ENCODE data around the gene TSHZ1. TPM values are rescaled to one million over a fixed set of nuclear protein-coding genes. Genes with fewer than 3 reads are reported as not detected.
A peak's percentile ranks its signal among the peaks of the same experiment; 100 is the strongest.

The TSHZ1 gene
- total RNA-seq, 1 experiment from 2014 or later: 5.6 TPM

DNA sequence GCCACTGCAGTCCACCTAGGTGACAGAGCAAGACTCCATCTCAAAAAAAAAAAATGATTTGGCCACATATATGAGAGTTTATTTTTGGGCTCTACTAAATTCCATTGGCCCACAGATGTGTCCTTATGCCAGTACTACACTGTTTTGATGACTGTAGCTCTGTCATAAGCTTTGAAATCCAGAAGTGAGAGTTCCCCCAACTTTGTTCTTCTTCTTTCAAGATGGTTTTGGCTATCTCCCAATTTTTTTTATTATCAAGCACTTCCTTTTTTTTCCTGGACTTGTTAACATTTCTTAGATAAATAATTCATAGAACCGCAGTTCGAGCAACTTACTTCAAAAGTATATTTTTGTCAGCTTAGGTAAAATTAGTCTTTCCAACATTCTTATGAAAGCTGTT lies 96.9 kb downstream of the TSHZ1 start:
- no peak overlapping the region for H2AFZ ChIP-seq (ENCODE audit: low read length)

DNA sequence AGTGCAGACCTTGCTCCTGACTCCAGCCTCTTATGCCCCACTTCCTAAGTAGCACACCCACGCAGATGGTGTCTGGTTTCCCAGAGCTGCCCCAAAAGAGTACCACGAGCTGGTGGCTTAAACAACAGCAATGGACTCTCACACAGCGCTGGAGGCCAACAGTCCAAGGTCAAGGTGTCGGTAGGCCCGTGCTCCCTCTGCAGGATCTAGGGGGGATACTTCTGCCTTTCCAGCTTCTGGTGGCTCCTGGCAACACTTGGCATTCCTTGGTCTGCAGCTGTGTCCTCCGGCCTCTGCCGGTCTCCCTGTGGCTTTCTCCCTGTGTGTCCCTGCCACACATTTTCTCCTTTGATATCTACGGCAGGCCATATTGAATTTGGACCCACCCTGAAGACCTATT lies 99.0 kb downstream of the TSHZ1 start:
- Histone ChIP-seq H3K4me1 (ENCODE audit: insufficient read depth, low read length) (no peaks in the 10 kb centered on the region), H3K9ac (ENCODE audit: low read length) (no peak overlapping the region), H3K9me3 (ENCODE audit: low read length) (no peaks in the 10 kb centered on the region), H3K27me3 (ENCODE audit: low read length) (peaks cover 5% of the 10 kb centered on the region; the same call in 1 of the 2 replicates), H4K20me1 (ENCODE audit: low read length) (no peaks in the 10 kb centered on the region), H3K9me2 (replicated peaks; ENCODE audit: low read length) (no peaks in the 10 kb centered on the region), H3K4me2 (ENCODE audit: low read length) (no peak overlapping the region), H3K36me3 (ENCODE audit: low read depth, low read length) (no peaks in the 10 kb centered on the region), H3K27ac (ENCODE audit: low read length) (no peak overlapping the region), H3F3A (ENCODE audit: low read length, unreplicated experiment) (no peaks in the 10 kb centered on the region), H2AFZ (ENCODE audit: low read length) (no peak overlapping the region), H3K79me2 (ENCODE audit: low read length) (no peaks in the 10 kb centered on the region), H3K4me3 (ENCODE audit: low read length) (no peak overlapping the region)
- CTCF ChIA-PET: no interaction called here
- no TSS peak for BruUV-seq (replicated peaks)
- ATAC-seq (no peak), DNase-seq (no peak)
- POLR2A ChIA-PET (ENCODE audit: unreplicated experiment): no interaction called here
- intact Hi-C loops (cut with micrococcal nuclease): no loop called here
- TF ChIP-seq EZH2phosphoT487 (IDR thresholded peaks at IDR 0.05; ENCODE audit: borderline replicate concordance, low read length) (no peak), EZH2 (IDR thresholded peaks at IDR 0.05; ENCODE audit: low read length, unreplicated experiment) (no peak)
- TF ChIP-seq, protein P1, sequence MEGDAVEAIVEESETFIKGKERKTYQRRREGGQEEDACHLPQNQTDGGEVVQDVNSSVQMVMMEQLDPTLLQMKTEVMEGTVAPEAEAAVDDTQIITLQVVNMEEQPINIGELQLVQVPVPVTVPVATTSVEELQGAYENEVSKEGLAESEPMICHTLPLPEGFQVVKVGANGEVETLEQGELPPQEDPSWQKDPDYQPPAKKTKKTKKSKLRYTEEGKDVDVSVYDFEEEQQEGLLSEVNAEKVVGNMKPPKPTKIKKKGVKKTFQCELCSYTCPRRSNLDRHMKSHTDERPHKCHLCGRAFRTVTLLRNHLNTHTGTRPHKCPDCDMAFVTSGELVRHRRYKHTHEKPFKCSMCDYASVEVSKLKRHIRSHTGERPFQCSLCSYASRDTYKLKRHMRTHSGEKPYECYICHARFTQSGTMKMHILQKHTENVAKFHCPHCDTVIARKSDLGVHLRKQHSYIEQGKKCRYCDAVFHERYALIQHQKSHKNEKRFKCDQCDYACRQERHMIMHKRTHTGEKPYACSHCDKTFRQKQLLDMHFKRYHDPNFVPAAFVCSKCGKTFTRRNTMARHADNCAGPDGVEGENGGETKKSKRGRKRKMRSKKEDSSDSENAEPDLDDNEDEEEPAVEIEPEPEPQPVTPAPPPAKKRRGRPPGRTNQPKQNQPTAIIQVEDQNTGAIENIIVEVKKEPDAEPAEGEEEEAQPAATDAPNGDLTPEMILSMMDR (conservative IDR thresholded peaks at IDR 0.05; ENCODE audit: low read depth, low read length): no peak

More for the DNA sequence above, 96.9 kb downstream of the TSHZ1 start:
- Histone ChIP-seq H3K9ac (ENCODE audit: low read length) (no peak overlapping the region), H3F3A (ENCODE audit: low read length, unreplicated experiment) (no peaks in the 10 kb centered on the region), H3K4me1 (ENCODE audit: insufficient read depth, low read length) (no peaks in the 10 kb centered on the region), H3K79me2 (ENCODE audit: low read length) (no peaks in the 10 kb centered on the region), H3K27ac (ENCODE audit: low read length) (no peak overlapping the region), H3K4me3 (ENCODE audit: low read length) (no peak overlapping the region), H3K4me2 (ENCODE audit: low read length) (no peak overlapping the region), H3K27me3 (ENCODE audit: low read length) (peaks cover 5% of the 10 kb centered on the region; the same call in 1 of the 2 replicates), H4K20me1 (ENCODE audit: low read length) (no peaks in the 10 kb centered on the region), H3K9me3 (ENCODE audit: low read length) (no peaks in the 10 kb centered on the region), H3K9me2 (replicated peaks; ENCODE audit: low read length) (no peaks in the 10 kb centered on the region), H3K36me3 (ENCODE audit: low read depth, low read length) (no peaks in the 10 kb centered on the region)
- no TSS peak for BruUV-seq (replicated peaks)
- no peak for ATAC-seq
- no peak for TF ChIP-seq EZH2 (IDR thresholded peaks at IDR 0.05; ENCODE audit: low read length, unreplicated experiment)
- TF ChIP-seq, protein P1 (conservative IDR thresholded peaks at IDR 0.05; ENCODE audit: low read depth, low read length): no peak
- no peak for TF ChIP-seq EZH2phosphoT487 (IDR thresholded peaks at IDR 0.05; ENCODE audit: borderline replicate concordance, low read length)
- ChIA-PET POLR2A (ENCODE audit: unreplicated experiment) (no interaction called here), CTCF (no interaction called here)
- intact Hi-C loops (cut with micrococcal nuclease): no loop called here
- no peak for DNase-seq

DNA sequence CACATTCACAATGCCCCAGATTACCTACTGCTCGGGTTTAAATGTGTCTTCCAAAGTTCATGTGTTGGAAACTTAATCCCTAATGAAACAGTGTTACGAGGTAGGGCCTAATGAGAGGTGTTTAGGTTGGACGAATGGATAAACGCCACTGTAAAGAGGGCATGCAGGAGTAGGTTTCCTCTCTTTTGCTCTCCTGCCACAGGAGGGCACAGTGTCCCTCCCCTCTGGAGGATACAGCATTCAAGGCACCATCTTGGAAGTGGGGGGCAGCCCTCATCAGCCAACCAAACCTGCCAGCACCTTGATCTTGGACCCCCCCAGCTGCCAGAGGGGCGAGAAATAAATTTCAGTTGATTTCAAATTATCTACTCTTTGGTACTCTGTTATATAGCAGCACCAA lies 103.5 kb downstream of the TSHZ1 start:
- Histone ChIP-seq H3K36me3 (ENCODE audit: low read depth, low read length) (no peaks in the 10 kb centered on the region), H3K79me2 (ENCODE audit: low read length) (no peaks in the 10 kb centered on the region), H4K20me1 (ENCODE audit: low read length) (no peaks in the 10 kb centered on the region), H2AFZ (ENCODE audit: low read length) (no peak overlapping the region), H3K9me3 (ENCODE audit: low read length) (no peaks in the 10 kb centered on the region), H3K9ac (ENCODE audit: low read length) (no peak overlapping the region), H3K27me3 (ENCODE audit: low read length) (peaks cover 5% of the 10 kb centered on the region; the same call in 1 of the 2 replicates), H3K9me2 (replicated peaks; ENCODE audit: low read length) (no peaks in the 10 kb centered on the region), H3K4me1 (ENCODE audit: insufficient read depth, low read length) (no peaks in the 10 kb centered on the region), H3K27ac (ENCODE audit: low read length) (no peak overlapping the region), H3K4me3 (ENCODE audit: low read length) (no peak overlapping the region), H3K4me2 (ENCODE audit: low read length) (no peak overlapping the region), H3F3A (ENCODE audit: low read length, unreplicated experiment) (no peaks in the 10 kb centered on the region)
- intact Hi-C loops (cut with micrococcal nuclease): loop anchor here (10.0 kb wide), 1 partner anchor 161 kb away; no protein-coding TSS in a partner anchor
- ATAC-seq (peak; percentile 38; the same call in 1 of the 2 replicates), DNase-seq (no peak)
- no TSS peak for BruUV-seq (replicated peaks)
- no peak for TF ChIP-seq EZH2 (IDR thresholded peaks at IDR 0.05; ENCODE audit: low read length, unreplicated experiment)
- TF ChIP-seq, protein P1 (conservative IDR thresholded peaks at IDR 0.05; ENCODE audit: low read depth, low read length): peak; percentile 32; the same call in 1 of the 2 replicates
- ChIA-PET CTCF (no interaction called here), POLR2A (ENCODE audit: unreplicated experiment) (no interaction called here)

All from PC-3 (cell line).